SK-N-SH treated with all-trans-retinoic acid at 6 μM for 48 hours (cell line): ENCODE data around the gene SORCS3.

Source experiments
- ESRRG ChIP-seq: fragments of 250-450 bp; sonication (Bioruptor Pico); IDR thresholded peaks from 2 replicates; pipeline ENCODE4 v1.6.1; 2021; ENCODE audit warnings: mild to moderate bottlenecking
- OSR1 ChIP-seq: fragments of 250-450 bp; sonication (Bioruptor Pico); IDR thresholded peaks from 2 replicates; pipeline ENCODE4 v1.8.0; 2022; ENCODE audit warnings: moderate library complexity, mild to moderate bottlenecking, inconsistent platforms
- PATZ1 ChIP-seq: fragments of 250-450 bp; sonication (Bioruptor Pico); IDR thresholded peaks from 2 replicates; pipeline ENCODE4 v1.8.0; 2020; ENCODE audit warnings: mild to moderate bottlenecking, moderate library complexity, borderline replicate concordance
- ZFP3 ChIP-seq: fragments of 250-450 bp; sonication (Bioruptor Pico); IDR thresholded peaks from 2 replicates; pipeline ENCODE4 v1.5.0; 2020; ENCODE audit warnings: mild to moderate bottlenecking, moderate library complexity
- ZFP30 ChIP-seq: fragments of 450-650 bp; formaldehyde crosslinking; IDR thresholded peaks from 2 replicates; pipeline ENCODE4 v1.5.0; 2022; ENCODE audit warnings: mild to moderate bottlenecking, moderate library complexity

DNA sequence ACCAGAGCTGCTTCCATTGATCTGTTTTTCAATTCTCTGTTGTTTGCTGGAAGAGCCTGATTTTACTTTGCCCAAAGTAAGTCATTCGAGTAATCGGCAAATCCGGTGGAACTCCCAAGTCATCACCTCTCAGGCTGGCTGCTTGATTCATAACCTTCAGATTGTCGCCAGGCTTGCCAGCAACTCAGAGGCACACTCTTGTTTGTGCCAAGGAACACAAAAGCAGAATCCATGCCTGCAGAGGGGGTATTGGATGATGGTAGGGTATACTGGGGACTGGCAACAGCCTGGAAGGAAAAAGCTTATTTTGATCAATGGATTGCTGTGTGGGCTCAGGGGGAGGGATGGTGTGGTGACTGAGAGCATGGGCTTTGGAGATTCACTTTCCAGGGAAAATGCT, 542.4 kb downstream of the SORCS3 start:
- TF ChIP-seq PATZ1 (CRISPR knock-in tag) (no peak), ESRRG (CRISPR knock-in tag) (no peak), ZFP3 (CRISPR knock-in tag) (no peak), ZFP30 (no peak), OSR1 (no peak)
